D721Med (cell line): ENCODE data around the gene FAM204A.

Experiments
- DNase-seq: peaks from one replicate; pipeline ENCODE4 v3.0.0; 2011; ENCODE audit warnings: low spot score; ENCODE audit not compliant: insufficient read length
- FAIRE-seq: peaks from 2 replicates; lab custom pipeline; 2011; peaks lifted over from hg19 to GRCh38; lab: Jason Lieb, UNC
- TF ChIP-seq, protein P1 (sequence below): IDR thresholded peaks from 2 replicates; pipeline ENCODE4 v1.5.1; 2012; ENCODE audit warnings: mild to moderate bottlenecking, control low read depth; ENCODE audit not compliant: insufficient read depth; ENCODE audit errors: missing control alignments

FAM204A gene

DNA sequence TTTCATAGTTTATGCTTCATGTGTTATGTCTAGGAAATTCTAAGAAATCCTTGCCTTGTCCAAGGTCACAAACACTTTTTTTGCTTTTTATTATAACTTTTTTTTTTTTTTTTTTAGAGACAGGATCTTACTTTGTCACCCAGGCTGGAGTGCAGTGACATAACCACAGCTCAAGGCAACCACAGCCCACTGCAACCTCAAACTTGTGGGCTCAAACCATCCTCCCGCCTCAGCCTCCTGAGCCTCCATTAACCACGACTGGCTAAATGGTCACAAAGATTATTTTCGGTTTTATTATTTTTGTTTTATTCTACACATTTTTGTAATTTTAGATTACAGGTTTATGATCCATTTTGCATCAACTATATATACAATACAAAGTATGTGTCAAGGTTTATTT is 7.1 kb upstream of the FAM204A start:
- DNase-seq (no peak), FAIRE-seq (no peak)
- TF ChIP-seq, protein P1, sequence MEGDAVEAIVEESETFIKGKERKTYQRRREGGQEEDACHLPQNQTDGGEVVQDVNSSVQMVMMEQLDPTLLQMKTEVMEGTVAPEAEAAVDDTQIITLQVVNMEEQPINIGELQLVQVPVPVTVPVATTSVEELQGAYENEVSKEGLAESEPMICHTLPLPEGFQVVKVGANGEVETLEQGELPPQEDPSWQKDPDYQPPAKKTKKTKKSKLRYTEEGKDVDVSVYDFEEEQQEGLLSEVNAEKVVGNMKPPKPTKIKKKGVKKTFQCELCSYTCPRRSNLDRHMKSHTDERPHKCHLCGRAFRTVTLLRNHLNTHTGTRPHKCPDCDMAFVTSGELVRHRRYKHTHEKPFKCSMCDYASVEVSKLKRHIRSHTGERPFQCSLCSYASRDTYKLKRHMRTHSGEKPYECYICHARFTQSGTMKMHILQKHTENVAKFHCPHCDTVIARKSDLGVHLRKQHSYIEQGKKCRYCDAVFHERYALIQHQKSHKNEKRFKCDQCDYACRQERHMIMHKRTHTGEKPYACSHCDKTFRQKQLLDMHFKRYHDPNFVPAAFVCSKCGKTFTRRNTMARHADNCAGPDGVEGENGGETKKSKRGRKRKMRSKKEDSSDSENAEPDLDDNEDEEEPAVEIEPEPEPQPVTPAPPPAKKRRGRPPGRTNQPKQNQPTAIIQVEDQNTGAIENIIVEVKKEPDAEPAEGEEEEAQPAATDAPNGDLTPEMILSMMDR, result no peak

DNA sequence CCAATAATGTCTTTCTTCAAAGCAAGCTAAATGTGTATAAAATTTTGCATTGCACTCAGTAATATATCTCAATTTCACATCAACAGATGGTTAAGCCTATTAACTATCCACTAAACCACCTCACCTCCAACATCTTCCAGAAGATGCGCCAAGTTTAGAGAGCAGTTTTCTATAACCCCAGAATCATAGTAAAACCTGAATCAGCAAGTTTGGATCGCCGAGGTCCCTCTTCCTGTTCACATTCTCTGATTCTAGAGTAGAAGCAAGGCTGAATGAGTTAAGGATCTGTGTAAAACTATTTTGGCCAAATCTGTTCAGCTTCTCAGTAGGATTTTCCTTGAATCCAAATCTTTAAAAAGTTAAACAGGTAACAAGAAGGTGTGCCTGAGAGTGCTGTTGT is 1.4 kb upstream of the FAM204A start:
- no peak for DNase-seq
- FAIRE-seq, result no peak
- TF ChIP-seq, protein P1, result no peak

DNA sequence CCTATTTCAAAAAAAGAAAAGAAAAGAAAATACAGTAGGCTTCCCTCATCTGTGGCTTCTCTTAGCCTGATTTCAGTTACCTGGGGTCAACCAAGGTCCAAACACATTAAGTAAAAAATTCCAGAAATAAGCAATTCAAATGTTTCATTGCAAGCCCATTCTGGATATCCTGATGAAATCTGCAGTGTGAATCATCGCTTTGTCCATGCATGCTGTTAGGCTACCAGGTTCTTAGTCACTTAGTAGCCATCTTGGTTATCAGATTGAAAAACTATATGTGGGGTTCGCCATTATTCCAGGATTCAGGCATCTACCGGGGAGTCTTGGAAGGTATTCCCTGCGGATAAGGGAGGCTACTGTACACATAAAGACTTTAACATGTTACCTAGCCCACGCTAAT is 991 bp upstream of the FAM204A start:
- TF ChIP-seq, protein P1, result no peak
- FAIRE-seq (no peak), DNase-seq (no peak)

DNA sequence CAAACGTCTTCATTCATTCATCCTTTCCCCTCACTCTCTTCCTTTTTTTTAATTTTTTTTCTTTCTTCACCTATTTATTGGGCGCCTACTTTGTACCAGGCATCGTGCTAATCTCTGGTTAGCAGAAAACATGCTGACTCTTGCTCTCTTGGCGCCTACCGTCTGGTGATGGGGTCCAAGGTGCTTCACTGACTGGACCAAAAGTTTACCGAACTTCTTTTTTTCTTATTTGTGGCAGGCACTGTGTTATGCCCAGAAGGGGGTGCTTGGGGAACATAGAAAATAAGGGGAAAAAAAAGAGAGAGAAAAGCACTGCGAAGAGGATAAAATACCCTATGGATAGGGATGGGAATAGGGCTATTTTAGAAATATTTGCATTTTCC is 505 bp upstream of the FAM204A start:
- DNase-seq, result no peak
- TF ChIP-seq, protein P1, result no peak
- no peak for FAIRE-seq

DNA sequence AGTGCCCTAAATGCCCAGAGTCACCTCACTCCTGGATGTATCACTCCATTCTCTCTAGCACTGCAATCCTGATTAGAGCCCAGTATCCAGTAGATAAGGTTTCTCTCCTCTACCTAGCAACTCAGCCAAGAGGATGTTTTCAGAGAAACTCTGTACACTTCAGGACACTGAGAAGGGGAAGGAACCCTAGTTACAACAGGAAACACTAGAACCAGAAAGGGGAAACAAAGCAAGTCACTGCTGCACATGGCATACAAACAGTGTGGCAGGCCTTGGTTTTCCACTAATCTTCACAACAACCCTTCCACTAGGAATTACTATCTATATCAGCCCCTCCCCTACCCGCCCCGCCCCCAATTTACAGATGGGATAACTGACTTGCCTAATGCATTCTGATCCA is 1.6 kb downstream of the FAM204A start:
- DNase-seq, result no peak
- TF ChIP-seq, protein P1, result no peak
- FAIRE-seq, result no peak

DNA sequence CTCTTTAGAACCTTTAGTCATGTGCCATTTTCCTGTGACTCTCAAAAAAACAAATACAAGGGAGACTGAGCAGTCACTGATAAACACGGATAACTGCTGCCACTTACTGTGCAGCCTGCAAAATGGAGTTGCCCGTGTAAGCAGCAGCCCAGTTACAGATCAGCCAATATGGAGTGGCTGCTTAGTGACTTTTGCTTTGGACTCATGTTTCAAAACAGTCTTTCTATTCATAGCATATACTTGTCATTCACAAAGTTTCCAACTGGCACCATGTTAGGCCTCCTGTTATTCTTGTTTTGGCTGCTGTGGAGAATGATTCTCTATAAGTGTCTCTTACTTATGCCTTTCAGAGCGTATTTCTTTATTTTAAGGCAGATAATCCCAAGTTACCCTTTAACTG is 3.0 kb downstream of the FAM204A start:
- FAIRE-seq (no peak), DNase-seq (no peak)
- TF ChIP-seq, protein P1, result no peak

DNA sequence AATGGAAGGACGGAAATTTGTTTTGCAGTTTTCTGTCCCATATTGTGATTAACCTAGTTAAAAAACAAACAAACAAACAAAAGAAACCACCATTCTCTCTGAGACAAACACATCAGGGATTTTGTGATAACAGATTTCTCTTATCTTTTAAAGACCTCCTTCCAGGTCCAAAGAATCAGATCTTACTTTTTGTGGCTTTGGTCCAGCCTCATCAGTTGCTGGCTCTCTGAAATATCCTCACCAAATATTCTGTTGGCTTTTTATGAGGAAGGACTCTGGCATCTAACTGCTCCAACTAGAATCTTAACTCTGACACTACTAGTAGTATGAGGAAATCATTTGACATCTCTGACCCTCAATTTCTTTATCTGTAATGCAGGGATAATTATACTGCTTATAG is 4.8 kb downstream of the FAM204A start:
- TF ChIP-seq, protein P1, result no peak
- FAIRE-seq (no peak), DNase-seq (no peak)
